IMR-90 (cell line): ENCODE measurements around the gene FAM217B. TPM values are rescaled to one million over a fixed set of nuclear protein-coding genes. Genes with fewer than 3 reads are reported as not detected.

Source experiments
- ATAC-seq: fragments of 200-7000 bp; cut with Tn5 transposase; 2 replicates; pipeline ENCODE4 v1.9.1; 2020; ENCODE audit warnings: low read depth, mild to moderate bottlenecking, moderate library complexity
- BruUV-seq: library from RNA; stranded (reverse); fragments of 400-500 nt; replicated peaks from 2 replicates; lab custom pipeline; 2021; lab: Mats Ljungman, UMichigan
- CTCF ChIA-PET: fragments of 300-600 bp; formaldehyde crosslinking; extraction: SDS; loops from one replicate; lab custom pipeline; 2021; ENCODE audit warnings: antibody characterized with exemption; lab: Yijun Ruan, JAX
- POLR2A ChIA-PET: fragments of 300-600 bp; sonication (Branson Sonifier 250); formaldehyde crosslinking; loops from one replicate; lab custom pipeline; 2022; ENCODE audit warnings: antibody characterized with exemption; ENCODE audit not compliant: unreplicated experiment; lab: Charles Lee
- DNase-seq: peaks from one replicate; pipeline ENCODE4 v3.0.0; 2013
- H2AFZ ChIP-seq: replicated peaks from 2 replicates; pipeline ENCODE3; 2013; ENCODE audit warnings: low read length, mild to moderate bottlenecking; ENCODE audit not compliant: poor library complexity
- H2AK5ac ChIP-seq: 2 replicates; pipeline ENCODE4 v1.6.1; 2013; ENCODE audit warnings: low read depth, low read length, inconsistent platforms
- H2AK9ac ChIP-seq: replicated peaks from 2 replicates; pipeline ENCODE3; 2013; ENCODE audit warnings: mild to moderate bottlenecking, low read depth, low read length, moderate library complexity; ENCODE audit not compliant: poor library complexity
- H2BK120ac ChIP-seq: 2 replicates; pipeline ENCODE4 v1.6.1; 2013; ENCODE audit warnings: low read depth, low read length, inconsistent platforms
- H2BK15ac ChIP-seq: 3 replicates; pipeline ENCODE4 v1.6.1; 2013; ENCODE audit warnings: low read depth, low read length, inconsistent platforms
- H2BK20ac ChIP-seq: 2 replicates; pipeline ENCODE4 v1.6.1; 2013; ENCODE audit warnings: low read depth, mild to moderate bottlenecking, inconsistent platforms, low read length, moderate library complexity
- H2BK5ac ChIP-seq: 2 replicates; pipeline ENCODE4 v1.6.1; 2013; ENCODE audit warnings: mild to moderate bottlenecking, low read depth, low read length, inconsistent platforms; ENCODE audit not compliant: poor library complexity, severe bottlenecking
- H3K14ac ChIP-seq: replicated peaks from 2 replicates; pipeline ENCODE4 v1.6.1; 2013; ENCODE audit warnings: low read depth, low read length, inconsistent platforms
- H3K18ac ChIP-seq: 2 replicates; pipeline ENCODE4 v1.6.1; 2013; ENCODE audit warnings: low read depth, low read length, control low read depth
- H3K23ac ChIP-seq: 2 replicates; pipeline ENCODE4 v1.6.1; 2013; ENCODE audit warnings: low read depth, low read length, inconsistent platforms
- H3K27ac ChIP-seq: 2 replicates; pipeline ENCODE4 v1.5.1; 2013; ENCODE audit warnings: mild to moderate bottlenecking, control low read depth, low read length; ENCODE audit not compliant: insufficient read depth
- H3K27me3 ChIP-seq: 2 replicates; pipeline ENCODE4 v1.6.1; 2013; ENCODE audit warnings: low read length; ENCODE audit not compliant: control insufficient read depth, insufficient read depth
- H3K36me3 ChIP-seq: 2 replicates; pipeline ENCODE4 v1.6.1; 2013; ENCODE audit warnings: low read length, mixed read lengths; ENCODE audit not compliant: control insufficient read depth, insufficient read depth
- H3K4ac ChIP-seq: 2 replicates; pipeline ENCODE4 v1.6.1; 2013; ENCODE audit warnings: low read depth, low read length, inconsistent platforms
- H3K4me1 ChIP-seq: 2 replicates; pipeline ENCODE4 v1.6.1; 2013; ENCODE audit warnings: low read length, mixed read lengths; ENCODE audit not compliant: control insufficient read depth, insufficient read depth
- H3K4me2 ChIP-seq: 2 replicates; pipeline ENCODE4 v1.6.1; 2013; ENCODE audit warnings: low read depth, mild to moderate bottlenecking, control low read depth, low read length, moderate library complexity
- H3K4me3 ChIP-seq: 2 replicates; pipeline ENCODE4 v1.5.1; 2013; ENCODE audit warnings: low read depth, mild to moderate bottlenecking, control low read depth, low read length, moderate library complexity; ENCODE audit not compliant: insufficient read depth
- H3K56ac ChIP-seq: 2 replicates; pipeline ENCODE4 v1.6.1; 2013; ENCODE audit warnings: low read length, inconsistent platforms; ENCODE audit not compliant: insufficient read depth; ENCODE audit errors: extremely low read depth
- H3K79me1 ChIP-seq, 2 experiments: 2 replicates each; pipeline ENCODE4 v1.6.1; 2013; ENCODE audit warnings: low read length in 2 of 2, inconsistent platforms in 1 of 2, low read depth in 1 of 2
- H3K9ac ChIP-seq: 2 replicates; pipeline ENCODE4 v1.6.1; 2013; ENCODE audit warnings: low read depth, low read length, control low read depth
- H3K9me1 ChIP-seq: 2 replicates; pipeline ENCODE4 v1.6.1; 2013; ENCODE audit warnings: low read length, inconsistent platforms; ENCODE audit not compliant: insufficient read depth
- H3K9me3 ChIP-seq: 2 replicates; pipeline ENCODE4 v1.6.1; 2013; ENCODE audit warnings: low read length; ENCODE audit not compliant: control insufficient read depth, insufficient read depth
- H4K20me1 ChIP-seq: 2 replicates; pipeline ENCODE4 v1.6.1; 2013; ENCODE audit warnings: low read length, inconsistent platforms; ENCODE audit not compliant: insufficient read depth
- H4K5ac ChIP-seq: 2 replicates; pipeline ENCODE4 v1.6.1; 2013; ENCODE audit warnings: mild to moderate bottlenecking, low read depth, low read length, control low read depth
- H4K8ac ChIP-seq, 2 experiments: 2 replicates each; pipeline ENCODE4 v1.6.1; 2013; ENCODE audit warnings: low read depth in 2 of 2, low read length in 2 of 2, control low read depth in 1 of 2, inconsistent platforms in 1 of 2
- H4K91ac ChIP-seq: 2 replicates; pipeline ENCODE4 v1.6.1; 2013; ENCODE audit warnings: low read depth, low read length, inconsistent platforms; ENCODE audit not compliant: insufficient read depth
- BHLHE40 ChIP-seq: fragments of 150-350 bp; IDR thresholded peaks from 2 replicates; pipeline ENCODE4 v1.6.1; 2016; ENCODE audit warnings: mild to moderate bottlenecking, low read depth, low read length
- CHD1 ChIP-seq: IDR thresholded peaks from 2 replicates; pipeline ENCODE4 v1.6.1; 2012; ENCODE audit warnings: low read depth, low read length, improper control_type of control experiment
- MAFK ChIP-seq: IDR thresholded peaks from 2 replicates; pipeline ENCODE4 v1.6.1; 2012; ENCODE audit warnings: low read depth, low read length, improper control_type of control experiment
- MAZ ChIP-seq: IDR thresholded peaks from 2 replicates; pipeline ENCODE4 v1.6.1; 2012; ENCODE audit warnings: low read depth, mild to moderate bottlenecking, low read length, improper control_type of control experiment, moderate library complexity, borderline replicate concordance
- RCOR1 ChIP-seq: IDR thresholded peaks from 2 replicates; pipeline ENCODE4 v1.6.1; 2012; ENCODE audit warnings: mild to moderate bottlenecking, low read length, improper control_type of control experiment; ENCODE audit not compliant: insufficient replicate concordance
- RFX5 ChIP-seq: IDR thresholded peaks from 2 replicates; pipeline ENCODE4 v1.8.0; 2012; ENCODE audit warnings: low read depth, mild to moderate bottlenecking, low read length, moderate library complexity
- WGBS, 2 experiments: methylation state at CpG; one replicate each; pipeline versions ENCODE4 v1.1.5 to v1.1.7; 2013; ENCODE audit warnings: missing lambda C conversion rate in 2 of 2; ENCODE audit not compliant: insufficient read length in 1 of 2; ENCODE audit errors: extremely low coverage in 2 of 2; 5-methylcytosine and 5-hydroxymethylcytosine counted together
- dilution Hi-C: fragments of 300-500 bp; cut with HindIII; formaldehyde crosslinking; loops from one replicate; pipeline ENCODE4 v1.14.3; 2018; ENCODE audit warnings: low sequenced_read_pairs; ENCODE audit not compliant: unreplicated experiment
- in situ Hi-C: fragments of 300-500 bp; cut with MboI; formaldehyde crosslinking; loops from 3 replicates; pipeline ENCODE4 v1.14.3; 2019; ENCODE audit warnings: low sequenced_read_pairs, inconsistent platforms, mixed read lengths
- intact Hi-C: fragments of 100-400 bp; cut with micrococcal nuclease; formaldehyde crosslinking; loops from 2 replicates; pipeline ENCODE4 v1.10.0; 2022
- polyA plus RNA-seq, 3 experiments: library from polyadenylated mRNA; depleted of rRNA; stranded (reverse); fragments of >200 nt; gene quantifications; 2 replicates each; pipeline ENCODE4 v1.2.3, GENCODE V29; 2012; ENCODE audit warnings: low replicate concordance in 1 of 3
- total RNA-seq: library from RNA; depleted of rRNA; stranded (reverse); fragments of >200 nt; gene quantifications from 2 replicates; pipeline ENCODE4 v1.2.3, GENCODE V29; 2012
- TF ChIP-seq, protein P1 (sequence below): conservative IDR thresholded peaks from 2 replicates; pipeline ENCODE4 v1.5.1; 2012; ENCODE audit warnings: mild to moderate bottlenecking, low read depth, low read length, improper control_type of control experiment

Gene FAM217B
- total and polyA plus RNA-seq, 2 of the 4 experiments (the other 2 are of a cell fraction): 3.0 to 3.9 TPM

DNA sequence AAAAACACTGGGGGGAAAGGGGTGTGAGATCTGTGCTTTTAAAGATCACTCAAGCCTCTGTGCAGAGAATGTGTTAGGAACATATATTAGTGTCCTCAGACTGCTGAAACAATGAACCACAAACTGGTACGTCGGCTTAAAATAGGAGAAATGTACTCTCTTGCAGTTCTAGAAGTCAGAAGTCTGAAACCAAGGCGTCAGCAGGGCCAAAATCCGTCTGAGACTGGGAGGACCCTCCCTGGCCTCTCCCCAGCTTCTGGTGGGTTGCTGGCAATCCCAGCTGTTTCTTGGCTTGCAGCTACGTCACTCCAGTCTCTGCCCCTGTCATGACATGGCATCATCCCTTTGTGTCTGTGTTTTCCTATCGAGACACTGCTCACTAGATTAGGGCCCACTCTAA, 22.0 kb downstream of the FAM217B start:
- Histone ChIP-seq H4K8ac (no peak overlapping the region), H3K36me3 (no peaks in the 10 kb centered on the region), H2AK9ac (no peak overlapping the region), H3K9ac (no peak overlapping the region), H4K91ac (no peak overlapping the region), H2AK5ac (no peak overlapping the region), H3K9me3 (no peaks in the 10 kb centered on the region), H3K27me3 (peaks cover 11% of the 10 kb centered on the region), H3K14ac (no peak overlapping the region), H3K4ac (no peak overlapping the region), H3K18ac (no peak overlapping the region), H3K56ac (no peak overlapping the region), H2BK5ac (no peak overlapping the region), H2AFZ (no peak overlapping the region), H3K4me2 (no peak overlapping the region), H3K23ac (no peak overlapping the region), H3K4me3 (no peak overlapping the region), H2BK15ac (no peak overlapping the region), H3K9me1 (no peaks in the 10 kb centered on the region), H2BK20ac (no peak overlapping the region), H2BK120ac (no peak overlapping the region), H4K5ac (no peak overlapping the region), H4K20me1 (no peaks in the 10 kb centered on the region), H3K27ac (no peak overlapping the region), H3K4me1 (no peaks in the 10 kb centered on the region), H3K79me1 (no peaks in the 10 kb centered on the region)
- DNase-seq: no peak
- TF ChIP-seq CHD1: no peak
- TF ChIP-seq, protein P1, sequence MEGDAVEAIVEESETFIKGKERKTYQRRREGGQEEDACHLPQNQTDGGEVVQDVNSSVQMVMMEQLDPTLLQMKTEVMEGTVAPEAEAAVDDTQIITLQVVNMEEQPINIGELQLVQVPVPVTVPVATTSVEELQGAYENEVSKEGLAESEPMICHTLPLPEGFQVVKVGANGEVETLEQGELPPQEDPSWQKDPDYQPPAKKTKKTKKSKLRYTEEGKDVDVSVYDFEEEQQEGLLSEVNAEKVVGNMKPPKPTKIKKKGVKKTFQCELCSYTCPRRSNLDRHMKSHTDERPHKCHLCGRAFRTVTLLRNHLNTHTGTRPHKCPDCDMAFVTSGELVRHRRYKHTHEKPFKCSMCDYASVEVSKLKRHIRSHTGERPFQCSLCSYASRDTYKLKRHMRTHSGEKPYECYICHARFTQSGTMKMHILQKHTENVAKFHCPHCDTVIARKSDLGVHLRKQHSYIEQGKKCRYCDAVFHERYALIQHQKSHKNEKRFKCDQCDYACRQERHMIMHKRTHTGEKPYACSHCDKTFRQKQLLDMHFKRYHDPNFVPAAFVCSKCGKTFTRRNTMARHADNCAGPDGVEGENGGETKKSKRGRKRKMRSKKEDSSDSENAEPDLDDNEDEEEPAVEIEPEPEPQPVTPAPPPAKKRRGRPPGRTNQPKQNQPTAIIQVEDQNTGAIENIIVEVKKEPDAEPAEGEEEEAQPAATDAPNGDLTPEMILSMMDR: no peak
- TF ChIP-seq BHLHE40: no peak
- TF ChIP-seq RCOR1: no peak
- no peak for TF ChIP-seq RFX5
- no peak for TF ChIP-seq MAFK
- no peak for TF ChIP-seq MAZ
- CTCF ChIA-PET: no interaction called here
- POLR2A ChIA-PET: no interaction called here
- no TSS peak for BruUV-seq
- no peak for ATAC-seq
- intact Hi-C loops (no loop called here), dilution Hi-C loops (no loop called here), in situ Hi-C loops (no loop called here)
- 68% methylated on average over 4 of the region's 6 CpGs; no CpG with 5 or more reads in 1 of the 2 experiments for WGBS, 2 experiments
